GM23338 (cell line): Measurements from ENCODE around the gene MOB2. TPM values are rescaled to one million over a fixed set of nuclear protein-coding genes. Genes with fewer than 3 reads are reported as not detected.

Source experiments
- ATAC-seq: fragments of 200-7000 bp; cut with Tn5 transposase; 3 replicates; pipeline ENCODE4 v1.9.1; 2020
- DNase-seq: peaks from one replicate; pipeline ENCODE4 v3.0.0-alpha.2; 2015; ENCODE audit warnings: low spot score
- H2AFZ ChIP-seq: fragments of 200-600 bp; sonication (generic); 2 replicates; pipeline ENCODE4 v1.8.0; 2016; ENCODE audit warnings: antibody characterized with exemption, mild to moderate bottlenecking, moderate library complexity
- H3F3A ChIP-seq: fragments of 200-600 bp; sonication (generic); replicated peaks from 2 replicates; pipeline ENCODE4 v1.8.0; 2017; ENCODE audit warnings: antibody characterized with exemption, mixed run types, low read depth
- H3K27ac ChIP-seq: fragments of 200-600 bp; sonication (generic); 2 replicates; pipeline ENCODE4 v1.6.1; 2016; ENCODE audit warnings: low read depth
- H3K27me3 ChIP-seq: fragments of 200-600 bp; sonication (generic); 2 replicates; pipeline ENCODE4 v1.8.0; 2016; ENCODE audit warnings: mild to moderate bottlenecking, mixed run types, moderate library complexity; ENCODE audit not compliant: insufficient read depth
- H3K36me3 ChIP-seq: fragments of 200-600 bp; sonication (generic); 2 replicates; pipeline ENCODE4 v1.8.0; 2016; ENCODE audit warnings: mild to moderate bottlenecking; ENCODE audit not compliant: insufficient read depth
- H3K4me1 ChIP-seq: fragments of 200-600 bp; sonication (generic); 2 replicates; pipeline ENCODE4 v1.8.0; 2016; ENCODE audit warnings: mild to moderate bottlenecking, moderate library complexity; ENCODE audit not compliant: insufficient read depth
- H3K4me2 ChIP-seq: fragments of 200-600 bp; sonication (generic); 2 replicates; pipeline ENCODE4 v1.7.1; 2017; ENCODE audit warnings: mixed run types
- H3K4me3 ChIP-seq: fragments of 200-600 bp; sonication (generic); 2 replicates; pipeline ENCODE4 v1.6.1; 2016; ENCODE audit warnings: mixed run types
- H3K79me2 ChIP-seq: fragments of 200-600 bp; sonication (generic); replicated peaks from 2 replicates; pipeline ENCODE4 v1.8.0; 2017; ENCODE audit warnings: mild to moderate bottlenecking; ENCODE audit not compliant: insufficient read depth
- H3K9me2 ChIP-seq: fragments of 200-600 bp; sonication (generic); 2 replicates; pipeline ENCODE4 v1.8.0; 2017; ENCODE audit not compliant: insufficient read depth
- H4K20me1 ChIP-seq: fragments of 200-600 bp; sonication (generic); replicated peaks from 2 replicates; pipeline ENCODE4 v1.8.0; 2017; ENCODE audit warnings: mild to moderate bottlenecking; ENCODE audit not compliant: insufficient read depth
- H3K27ac Mint-ChIP-seq: 2 replicates; pipeline ENCODE4 v1.8.0; 2020; ENCODE audit warnings: inconsistent platforms, mild to moderate bottlenecking, moderate library complexity, mixed read lengths
- H3K27me3 Mint-ChIP-seq: 3 replicates; pipeline ENCODE4 v1.8.0; 2022; ENCODE audit warnings: low read depth, mild to moderate bottlenecking, moderate library complexity, mixed read lengths, inconsistent platforms; ENCODE audit not compliant: insufficient read depth, poor library complexity
- H3K36me3 Mint-ChIP-seq: 3 replicates; pipeline ENCODE4 v1.8.0; 2021; ENCODE audit warnings: low read depth, mild to moderate bottlenecking, inconsistent platforms, moderate library complexity, mixed read lengths
- H3K4me1 Mint-ChIP-seq: 3 replicates; pipeline ENCODE4 v1.8.0; 2020; ENCODE audit warnings: mild to moderate bottlenecking, inconsistent platforms, mixed read lengths
- H3K4me3 Mint-ChIP-seq: 3 replicates; pipeline ENCODE4 v1.8.0; 2021; ENCODE audit warnings: moderate library complexity, mild to moderate bottlenecking, inconsistent platforms, mixed read lengths
- H3K9me3 Mint-ChIP-seq: 3 replicates; pipeline ENCODE4 v1.8.0; 2020; ENCODE audit warnings: moderate library complexity, mild to moderate bottlenecking, inconsistent platforms, mixed read lengths
- CREB1 ChIP-seq: fragments of 250-450 bp; sonication (Bioruptor Pico); IDR thresholded peaks from 2 replicates; pipeline ENCODE4 v1.5.0; 2020; ENCODE audit warnings: low read depth, mild to moderate bottlenecking, moderate library complexity
- EZH2 ChIP-seq: fragments of 200-600 bp; sonication (generic); IDR thresholded peaks from one replicate; pipeline ENCODE4 v1.8.0; 2017; ENCODE audit warnings: antibody characterized with exemption, mild to moderate bottlenecking, low read depth; ENCODE audit not compliant: unreplicated experiment
- EZH2phosphoT487 ChIP-seq: fragments of 200-600 bp; sonication (generic); IDR thresholded peaks from one replicate; pipeline ENCODE4 v1.8.1; 2018; ENCODE audit warnings: antibody characterized with exemption; ENCODE audit not compliant: unreplicated experiment
- JUNB ChIP-seq: IDR thresholded peaks from one replicate; pipeline ENCODE4 v1.6.1; 2016; ENCODE audit warnings: antibody characterized with exemption; ENCODE audit not compliant: unreplicated experiment
- NANOG ChIP-seq: IDR thresholded peaks from 2 replicates; pipeline ENCODE4 v1.6.1; 2016; ENCODE audit warnings: antibody characterized with exemption, borderline replicate concordance
- POLR2AphosphoS5 ChIP-seq: IDR thresholded peaks from 2 replicates; pipeline ENCODE4 v1.6.1; 2016; ENCODE audit warnings: antibody characterized with exemption, low read depth
- STAT1 ChIP-seq: IDR thresholded peaks from one replicate; pipeline ENCODE4 v1.6.1; 2016; ENCODE audit warnings: antibody characterized with exemption; ENCODE audit not compliant: unreplicated experiment
- ZNF114 ChIP-seq: fragments of 250-450 bp; sonication (Bioruptor Pico); IDR thresholded peaks from 2 replicates; pipeline ENCODE4 v1.5.0; 2020; ENCODE audit warnings: mild to moderate bottlenecking, moderate library complexity
- ZNF331 ChIP-seq: fragments of 250-450 bp; sonication (Bioruptor Pico); IDR thresholded peaks from 2 replicates; pipeline ENCODE4 v1.5.0; 2020; ENCODE audit warnings: low read depth, mild to moderate bottlenecking, moderate library complexity
- polyA plus RNA-seq: library from polyadenylated mRNA; unstranded; fragments of >200 nt; fragmentation: Nextera tagmentation; extraction: Ambion mirVana; gene quantifications from 2 replicates; pipeline ENCODE4 v1.2.1, GENCODE V29; 2016
- total RNA-seq: library from RNA; depleted of rRNA; stranded (reverse); fragments of >200 nt; shearing (Covaris generic); gene quantifications from 2 replicates; pipeline ENCODE4 v1.2.3, GENCODE V29; 2014
- TF ChIP-seq, protein P1 (sequence below): fragments of 250-450 bp; sonication (Bioruptor Pico); IDR thresholded peaks from 2 replicates; pipeline ENCODE4 v1.5.0; 2020; ENCODE audit warnings: mild to moderate bottlenecking, moderate library complexity
- TF ChIP-seq, protein P2 (sequence below): IDR thresholded peaks from 2 replicates; pipeline ENCODE4 v1.6.1; 2016; ENCODE audit warnings: antibody characterized with exemption
- TF ChIP-seq, protein P3 (sequence below), 2 experiments: fragments of 200-600 bp in 1 of 2; sonication (generic) in 1 of 2; conservative IDR thresholded peaks; 2 replicates each; pipeline versions ENCODE4 v1.5.1 to v1.6.1; 2016 to 2017; ENCODE audit warnings: antibody characterized with exemption in 2 of 2, low read depth in 2 of 2, mild to moderate bottlenecking in 2 of 2, moderate library complexity in 1 of 2
- TF ChIP-seq, protein P4 (sequence below): IDR thresholded peaks from one replicate; pipeline ENCODE4 v1.6.1; 2018; ENCODE audit warnings: antibody characterized with exemption; ENCODE audit not compliant: unreplicated experiment

Gene MOB2
- total and polyA plus RNA-seq, 2 experiments from 2014 or later = 10.1 to 19.7 TPM

DNA sequence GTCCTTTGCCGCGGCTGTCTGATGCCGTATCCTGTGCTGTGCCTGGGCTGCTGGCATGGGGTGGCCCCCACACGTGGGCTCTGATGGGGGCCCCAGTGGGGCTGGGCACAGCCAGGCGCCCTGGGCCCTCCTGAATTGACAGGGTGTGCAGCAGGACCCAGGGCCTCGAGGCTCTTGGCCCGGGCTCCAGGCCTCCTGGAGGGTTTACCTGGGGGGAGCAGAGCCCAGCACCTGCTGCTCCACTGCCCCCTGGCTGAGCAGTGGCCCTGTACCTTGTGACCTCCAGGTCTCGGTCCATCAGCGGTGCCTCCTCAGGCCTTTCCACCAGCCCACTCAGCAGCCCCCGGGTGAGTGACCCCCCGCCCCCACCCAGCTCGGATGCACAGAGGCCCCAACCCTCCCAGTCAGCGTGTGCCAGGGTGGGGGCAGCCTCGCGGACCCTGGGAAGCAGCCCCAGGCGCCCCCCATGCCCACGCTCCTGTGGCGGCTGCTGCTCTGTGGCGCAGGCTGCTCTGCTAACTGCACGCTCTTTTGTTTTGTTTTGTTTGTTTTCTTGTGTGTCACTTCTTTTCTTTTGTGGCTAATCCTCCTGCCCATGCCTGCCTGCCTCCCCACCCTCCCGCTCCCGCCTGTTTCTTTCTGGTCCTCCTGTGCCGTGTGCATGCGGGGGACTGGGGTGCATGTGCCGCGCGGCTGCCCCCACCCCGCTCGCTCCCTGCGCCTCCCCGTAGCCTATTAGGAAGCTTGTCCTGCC, 36.9 kb downstream of the MOB2 start:
- H3K79me2 ChIP-seq = no peaks in the 10 kb centered on the region
- DNase-seq = no peak

More for the DNA sequence above, 36.9 kb downstream of the MOB2 start:
- no peaks in the 10 kb centered on the region for H3K9me3 Mint-ChIP-seq
- no peaks in the 10 kb centered on the region for H3K9me2 ChIP-seq
- no peak for ATAC-seq
- TF ChIP-seq, protein P1, sequence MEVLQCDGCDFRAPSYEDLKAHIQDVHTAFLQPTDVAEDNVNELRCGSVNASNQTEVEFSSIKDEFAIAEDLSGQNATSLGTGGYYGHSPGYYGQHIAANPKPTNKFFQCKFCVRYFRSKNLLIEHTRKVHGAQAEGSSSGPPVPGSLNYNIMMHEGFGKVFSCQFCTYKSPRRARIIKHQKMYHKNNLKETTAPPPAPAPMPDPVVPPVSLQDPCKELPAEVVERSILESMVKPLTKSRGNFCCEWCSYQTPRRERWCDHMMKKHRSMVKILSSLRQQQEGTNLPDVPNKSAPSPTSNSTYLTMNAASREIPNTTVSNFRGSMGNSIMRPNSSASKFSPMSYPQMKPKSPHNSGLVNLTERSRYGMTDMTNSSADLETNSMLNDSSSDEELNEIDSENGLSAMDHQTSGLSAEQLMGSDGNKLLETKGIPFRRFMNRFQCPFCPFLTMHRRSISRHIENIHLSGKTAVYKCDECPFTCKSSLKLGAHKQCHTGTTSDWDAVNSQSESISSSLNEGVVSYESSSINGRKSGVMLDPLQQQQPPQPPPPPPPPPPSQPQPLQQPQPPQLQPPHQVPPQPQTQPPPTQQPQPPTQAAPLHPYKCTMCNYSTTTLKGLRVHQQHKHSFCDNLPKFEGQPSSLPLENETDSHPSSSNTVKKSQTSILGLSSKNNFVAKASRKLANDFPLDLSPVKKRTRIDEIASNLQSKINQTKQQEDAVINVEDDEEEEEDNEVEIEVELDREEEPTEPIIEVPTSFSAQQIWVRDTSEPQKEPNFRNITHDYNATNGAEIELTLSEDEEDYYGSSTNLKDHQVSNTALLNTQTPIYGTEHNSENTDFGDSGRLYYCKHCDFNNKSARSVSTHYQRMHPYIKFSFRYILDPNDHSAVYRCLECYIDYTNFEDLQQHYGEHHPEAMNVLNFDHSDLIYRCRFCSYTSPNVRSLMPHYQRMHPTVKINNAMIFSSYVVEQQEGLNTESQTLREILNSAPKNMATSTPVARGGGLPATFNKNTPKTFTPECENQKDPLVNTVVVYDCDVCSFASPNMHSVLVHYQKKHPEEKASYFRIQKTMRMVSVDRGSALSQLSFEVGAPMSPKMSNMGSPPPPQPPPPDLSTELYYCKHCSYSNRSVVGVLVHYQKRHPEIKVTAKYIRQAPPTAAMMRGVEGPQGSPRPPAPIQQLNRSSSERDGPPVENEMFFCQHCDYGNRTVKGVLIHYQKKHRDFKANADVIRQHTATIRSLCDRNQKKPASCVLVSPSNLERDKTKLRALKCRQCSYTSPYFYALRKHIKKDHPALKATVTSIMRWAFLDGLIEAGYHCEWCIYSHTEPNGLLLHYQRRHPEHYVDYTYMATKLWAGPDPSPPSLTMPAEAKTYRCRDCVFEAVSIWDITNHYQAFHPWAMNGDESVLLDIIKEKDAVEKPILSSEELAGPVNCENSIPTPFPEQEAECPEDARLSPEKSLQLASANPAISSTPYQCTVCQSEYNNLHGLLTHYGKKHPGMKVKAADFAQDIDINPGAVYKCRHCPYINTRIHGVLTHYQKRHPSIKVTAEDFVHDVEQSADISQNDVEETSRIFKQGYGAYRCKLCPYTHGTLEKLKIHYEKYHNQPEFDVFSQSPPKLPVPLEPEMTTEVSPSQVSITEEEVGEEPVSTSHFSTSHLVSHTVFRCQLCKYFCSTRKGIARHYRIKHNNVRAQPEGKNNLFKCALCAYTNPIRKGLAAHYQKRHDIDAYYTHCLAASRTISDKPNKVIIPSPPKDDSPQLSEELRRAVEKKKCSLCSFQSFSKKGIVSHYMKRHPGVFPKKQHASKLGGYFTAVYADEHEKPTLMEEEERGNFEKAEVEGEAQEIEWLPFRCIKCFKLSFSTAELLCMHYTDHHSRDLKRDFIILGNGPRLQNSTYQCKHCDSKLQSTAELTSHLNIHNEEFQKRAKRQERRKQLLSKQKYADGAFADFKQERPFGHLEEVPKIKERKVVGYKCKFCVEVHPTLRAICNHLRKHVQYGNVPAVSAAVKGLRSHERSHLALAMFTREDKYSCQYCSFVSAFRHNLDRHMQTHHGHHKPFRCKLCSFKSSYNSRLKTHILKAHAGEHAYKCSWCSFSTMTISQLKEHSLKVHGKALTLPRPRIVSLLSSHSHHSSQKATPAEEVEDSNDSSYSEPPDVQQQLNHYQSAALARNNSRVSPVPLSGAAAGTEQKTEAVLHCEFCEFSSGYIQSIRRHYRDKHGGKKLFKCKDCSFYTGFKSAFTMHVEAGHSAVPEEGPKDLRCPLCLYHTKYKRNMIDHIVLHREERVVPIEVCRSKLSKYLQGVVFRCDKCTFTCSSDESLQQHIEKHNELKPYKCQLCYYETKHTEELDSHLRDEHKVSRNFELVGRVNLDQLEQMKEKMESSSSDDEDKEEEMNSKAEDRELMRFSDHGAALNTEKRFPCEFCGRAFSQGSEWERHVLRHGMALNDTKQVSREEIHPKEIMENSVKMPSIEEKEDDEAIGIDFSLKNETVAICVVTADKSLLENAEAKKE = no peak
- TF ChIP-seq POLR2AphosphoS5 (no peak), STAT1 (no peak), EZH2phosphoT487 (no peak), EZH2 (no peak), CREB1 (CRISPR knock-in tag) (no peak), JUNB (no peak), NANOG (no peak), ZNF331 (CRISPR knock-in tag) (no peak), ZNF114 (CRISPR knock-in tag) (no peak)
- TF ChIP-seq, protein P2, sequence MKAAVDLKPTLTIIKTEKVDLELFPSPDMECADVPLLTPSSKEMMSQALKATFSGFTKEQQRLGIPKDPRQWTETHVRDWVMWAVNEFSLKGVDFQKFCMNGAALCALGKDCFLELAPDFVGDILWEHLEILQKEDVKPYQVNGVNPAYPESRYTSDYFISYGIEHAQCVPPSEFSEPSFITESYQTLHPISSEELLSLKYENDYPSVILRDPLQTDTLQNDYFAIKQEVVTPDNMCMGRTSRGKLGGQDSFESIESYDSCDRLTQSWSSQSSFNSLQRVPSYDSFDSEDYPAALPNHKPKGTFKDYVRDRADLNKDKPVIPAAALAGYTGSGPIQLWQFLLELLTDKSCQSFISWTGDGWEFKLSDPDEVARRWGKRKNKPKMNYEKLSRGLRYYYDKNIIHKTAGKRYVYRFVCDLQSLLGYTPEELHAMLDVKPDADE = no peak
- TF ChIP-seq, protein P3, sequence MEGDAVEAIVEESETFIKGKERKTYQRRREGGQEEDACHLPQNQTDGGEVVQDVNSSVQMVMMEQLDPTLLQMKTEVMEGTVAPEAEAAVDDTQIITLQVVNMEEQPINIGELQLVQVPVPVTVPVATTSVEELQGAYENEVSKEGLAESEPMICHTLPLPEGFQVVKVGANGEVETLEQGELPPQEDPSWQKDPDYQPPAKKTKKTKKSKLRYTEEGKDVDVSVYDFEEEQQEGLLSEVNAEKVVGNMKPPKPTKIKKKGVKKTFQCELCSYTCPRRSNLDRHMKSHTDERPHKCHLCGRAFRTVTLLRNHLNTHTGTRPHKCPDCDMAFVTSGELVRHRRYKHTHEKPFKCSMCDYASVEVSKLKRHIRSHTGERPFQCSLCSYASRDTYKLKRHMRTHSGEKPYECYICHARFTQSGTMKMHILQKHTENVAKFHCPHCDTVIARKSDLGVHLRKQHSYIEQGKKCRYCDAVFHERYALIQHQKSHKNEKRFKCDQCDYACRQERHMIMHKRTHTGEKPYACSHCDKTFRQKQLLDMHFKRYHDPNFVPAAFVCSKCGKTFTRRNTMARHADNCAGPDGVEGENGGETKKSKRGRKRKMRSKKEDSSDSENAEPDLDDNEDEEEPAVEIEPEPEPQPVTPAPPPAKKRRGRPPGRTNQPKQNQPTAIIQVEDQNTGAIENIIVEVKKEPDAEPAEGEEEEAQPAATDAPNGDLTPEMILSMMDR (conservative IDR thresholded peaks at IDR 0.05; ENCODE audit: low read depth in 2 of 2) = no peak
- TF ChIP-seq, protein P4, sequence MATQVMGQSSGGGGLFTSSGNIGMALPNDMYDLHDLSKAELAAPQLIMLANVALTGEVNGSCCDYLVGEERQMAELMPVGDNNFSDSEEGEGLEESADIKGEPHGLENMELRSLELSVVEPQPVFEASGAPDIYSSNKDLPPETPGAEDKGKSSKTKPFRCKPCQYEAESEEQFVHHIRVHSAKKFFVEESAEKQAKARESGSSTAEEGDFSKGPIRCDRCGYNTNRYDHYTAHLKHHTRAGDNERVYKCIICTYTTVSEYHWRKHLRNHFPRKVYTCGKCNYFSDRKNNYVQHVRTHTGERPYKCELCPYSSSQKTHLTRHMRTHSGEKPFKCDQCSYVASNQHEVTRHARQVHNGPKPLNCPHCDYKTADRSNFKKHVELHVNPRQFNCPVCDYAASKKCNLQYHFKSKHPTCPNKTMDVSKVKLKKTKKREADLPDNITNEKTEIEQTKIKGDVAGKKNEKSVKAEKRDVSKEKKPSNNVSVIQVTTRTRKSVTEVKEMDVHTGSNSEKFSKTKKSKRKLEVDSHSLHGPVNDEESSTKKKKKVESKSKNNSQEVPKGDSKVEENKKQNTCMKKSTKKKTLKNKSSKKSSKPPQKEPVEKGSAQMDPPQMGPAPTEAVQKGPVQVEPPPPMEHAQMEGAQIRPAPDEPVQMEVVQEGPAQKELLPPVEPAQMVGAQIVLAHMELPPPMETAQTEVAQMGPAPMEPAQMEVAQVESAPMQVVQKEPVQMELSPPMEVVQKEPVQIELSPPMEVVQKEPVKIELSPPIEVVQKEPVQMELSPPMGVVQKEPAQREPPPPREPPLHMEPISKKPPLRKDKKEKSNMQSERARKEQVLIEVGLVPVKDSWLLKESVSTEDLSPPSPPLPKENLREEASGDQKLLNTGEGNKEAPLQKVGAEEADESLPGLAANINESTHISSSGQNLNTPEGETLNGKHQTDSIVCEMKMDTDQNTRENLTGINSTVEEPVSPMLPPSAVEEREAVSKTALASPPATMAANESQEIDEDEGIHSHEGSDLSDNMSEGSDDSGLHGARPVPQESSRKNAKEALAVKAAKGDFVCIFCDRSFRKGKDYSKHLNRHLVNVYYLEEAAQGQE = no peak
- no peak overlapping the region for H3K4me2 ChIP-seq
- no peaks in the 10 kb centered on the region for H3K27me3 ChIP-seq
- no peaks in the 10 kb centered on the region for H3K4me1 Mint-ChIP-seq
- H3K27ac Mint-ChIP-seq = no peak overlapping the region
- no peak overlapping the region for H3K27ac ChIP-seq
- H3K36me3 ChIP-seq = no peaks in the 10 kb centered on the region
- H3K27me3 Mint-ChIP-seq = peaks cover 9% of the 10 kb centered on the region
- H3K4me3 Mint-ChIP-seq = no peak overlapping the region
- no peak overlapping the region for H3K4me3 ChIP-seq
- H3K36me3 Mint-ChIP-seq = peaks cover 4% of the 10 kb centered on the region; the same call in 1 of the 3 replicates
- H2AFZ ChIP-seq = no peak overlapping the region
- H3F3A ChIP-seq = no peaks in the 10 kb centered on the region
- H3K4me1 ChIP-seq = no peaks in the 10 kb centered on the region
- H4K20me1 ChIP-seq = no peaks in the 10 kb centered on the region; the same call in 1 of the 2 replicates
